Measurements from ENCODE around the gene PLPPR3.
"Not testable (repeated sequence)": the region's sequence is repeated elsewhere in the genome, so short reads cannot be mapped to it uniquely, and the experiment has no call there.

Gene PLPPR3

GRCh38 chr19:853614-854220 lies 32.0 kb upstream of the PLPPR3 start:
- DNase-seq (ENCODE audit: low read depth): not testable (repeated sequence)

GRCh38 chr19:853014-853585 lies 31.3 kb upstream of the PLPPR3 start:
- no peak for DNase-seq (ENCODE audit: low read depth)

GRCh38 chr19:852136-853013 lies 30.6 kb upstream of the PLPPR3 start, which contains the start of gene ELANE:
Gene ELANE (plus strand): TSS chr19:852303. CDS start chr19:852329, 26 bp downstream.
- DNase-seq (ENCODE audit: low read depth): no peak

GRCh38 chr19:850979-851335 lies 29.2 kb upstream of the PLPPR3 start:
- no peak for DNase-seq (ENCODE audit: low read depth)

DNA sequence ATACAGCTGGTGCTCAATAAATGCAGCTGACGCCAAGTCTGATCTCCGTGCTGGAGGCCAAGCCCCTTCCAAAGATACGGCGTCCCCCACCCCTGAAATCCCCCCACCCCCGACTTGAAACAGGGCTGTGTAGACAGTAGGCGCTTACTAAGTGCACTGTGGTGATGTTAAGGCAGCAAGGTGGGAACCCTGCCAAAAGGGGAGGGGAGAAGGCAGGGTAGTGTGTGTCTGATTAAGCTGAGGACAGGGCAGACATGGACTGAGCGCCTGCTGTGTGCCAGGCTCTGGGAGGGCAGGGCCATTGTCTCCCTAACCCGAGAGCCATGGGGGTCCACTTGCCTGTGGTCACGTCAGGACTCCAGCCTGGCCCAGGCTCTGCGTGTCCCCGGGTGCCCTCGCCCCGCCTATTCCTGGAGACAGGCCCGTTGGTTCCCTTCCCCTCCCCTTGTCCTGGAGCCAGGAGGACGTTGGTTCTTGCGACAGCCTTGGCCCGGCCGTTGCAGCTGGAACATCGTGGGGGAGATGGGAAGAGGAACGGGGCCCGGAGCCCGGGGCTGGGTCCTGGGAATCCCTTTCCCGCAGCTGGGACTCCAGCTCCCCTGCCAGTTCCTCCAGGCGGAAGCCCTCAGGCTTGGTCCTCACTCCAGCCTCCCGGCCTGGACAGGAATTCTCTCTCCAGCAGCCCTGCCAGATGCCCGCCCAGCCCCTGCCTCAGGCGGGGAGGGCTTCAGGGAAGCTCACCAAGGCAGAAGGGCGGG lies 28.6 kb upstream of the PLPPR3 start:
- DNase-seq (ENCODE audit: low read depth): no peak

GRCh38 chr19:849195-849594 lies 27.4 kb upstream of the PLPPR3 start:
- DNase-seq (ENCODE audit: low read depth): not testable (repeated sequence)

DNA sequence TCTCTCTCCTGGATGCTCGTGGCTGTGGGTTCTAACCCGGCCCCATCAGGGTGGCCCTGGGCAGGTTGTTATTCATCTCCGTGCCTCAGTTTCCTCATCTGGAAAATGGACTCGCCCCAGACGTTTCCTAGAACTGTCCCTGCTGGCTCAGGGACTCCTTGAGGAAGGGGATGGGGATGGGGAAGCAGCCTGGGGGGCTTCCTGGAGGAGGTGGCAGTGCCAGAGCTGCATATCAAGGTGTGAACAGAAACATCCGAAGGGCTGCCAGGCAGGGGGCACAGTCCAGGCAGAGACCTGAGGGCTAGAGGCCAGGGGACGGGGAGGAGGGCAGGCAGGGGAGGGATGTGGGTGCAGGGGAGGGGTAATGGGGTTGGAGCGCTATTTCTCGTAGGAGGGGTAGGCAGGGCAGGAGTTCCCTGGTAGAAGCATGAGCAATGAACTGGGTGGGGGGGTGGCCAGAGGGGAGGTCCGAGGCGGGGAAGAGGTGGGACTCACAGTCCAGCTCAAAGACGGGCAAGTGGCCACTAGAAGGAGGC lies 26.7 kb upstream of the PLPPR3 start:
- no peak for DNase-seq (ENCODE audit: low read depth)

DNA sequence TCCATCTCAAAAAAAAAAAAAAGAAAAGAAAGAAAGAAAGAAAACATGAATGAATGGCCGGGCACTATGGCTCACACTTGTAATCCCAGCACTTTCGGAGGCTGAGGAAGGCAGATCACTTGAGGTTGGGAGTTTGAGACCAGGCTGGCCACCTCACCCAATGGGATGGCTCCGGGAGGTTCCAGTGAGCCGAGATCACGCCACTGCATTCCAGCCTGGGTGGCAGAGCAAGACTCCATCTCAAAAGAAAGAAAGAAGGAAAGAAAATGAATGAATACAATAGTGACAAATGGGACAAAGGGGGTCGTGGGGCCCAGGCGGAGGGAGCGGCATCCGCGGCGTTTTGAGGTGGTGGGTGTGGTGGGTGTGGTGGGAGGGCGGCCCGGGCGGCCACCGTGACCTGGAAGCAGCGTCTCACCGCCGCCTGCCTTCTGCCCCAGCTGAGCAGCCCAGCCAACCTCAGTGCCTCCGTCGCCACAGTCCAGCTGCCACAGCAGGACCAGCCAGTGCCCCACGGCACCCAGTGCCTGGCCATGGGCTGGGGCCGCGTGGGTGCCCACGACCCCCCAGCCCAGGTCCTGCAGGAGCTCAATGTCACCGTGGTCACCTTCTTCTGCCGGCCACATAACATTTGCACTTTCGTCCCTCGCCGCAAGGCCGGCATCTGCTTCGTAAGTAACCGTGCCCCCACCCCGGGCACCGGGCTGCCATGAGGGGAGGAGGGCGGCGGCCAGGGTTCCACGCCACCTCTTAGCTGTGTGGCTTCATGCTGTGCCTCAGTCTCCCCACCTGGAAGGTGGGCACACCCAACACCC lies 24.2 kb upstream of the PLPPR3 start:
- no peak for DNase-seq (ENCODE audit: low read depth)

DNA sequence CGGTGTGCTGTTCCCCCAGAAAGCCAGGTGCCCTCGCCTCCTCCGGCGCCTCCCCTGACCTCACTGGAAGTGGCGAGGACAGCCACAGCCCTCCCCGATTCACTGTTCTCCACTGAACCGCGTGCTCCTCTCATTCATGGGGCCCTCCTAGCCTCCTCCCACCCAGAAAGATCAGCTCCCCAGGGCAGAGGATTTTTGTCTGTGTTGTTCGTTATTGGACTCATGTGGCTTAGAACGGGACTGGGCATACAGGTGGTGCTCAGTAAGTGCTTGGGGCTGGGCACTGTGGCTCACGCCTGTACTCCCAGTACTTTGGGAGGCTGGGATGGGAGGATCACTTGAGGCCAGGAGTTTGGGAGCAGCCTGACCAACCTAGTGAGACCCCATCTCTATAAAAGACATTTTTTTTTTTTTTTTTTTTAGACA lies 22.8 kb upstream of the PLPPR3 start:
- DNase-seq (ENCODE audit: low read depth): no peak

DNA sequence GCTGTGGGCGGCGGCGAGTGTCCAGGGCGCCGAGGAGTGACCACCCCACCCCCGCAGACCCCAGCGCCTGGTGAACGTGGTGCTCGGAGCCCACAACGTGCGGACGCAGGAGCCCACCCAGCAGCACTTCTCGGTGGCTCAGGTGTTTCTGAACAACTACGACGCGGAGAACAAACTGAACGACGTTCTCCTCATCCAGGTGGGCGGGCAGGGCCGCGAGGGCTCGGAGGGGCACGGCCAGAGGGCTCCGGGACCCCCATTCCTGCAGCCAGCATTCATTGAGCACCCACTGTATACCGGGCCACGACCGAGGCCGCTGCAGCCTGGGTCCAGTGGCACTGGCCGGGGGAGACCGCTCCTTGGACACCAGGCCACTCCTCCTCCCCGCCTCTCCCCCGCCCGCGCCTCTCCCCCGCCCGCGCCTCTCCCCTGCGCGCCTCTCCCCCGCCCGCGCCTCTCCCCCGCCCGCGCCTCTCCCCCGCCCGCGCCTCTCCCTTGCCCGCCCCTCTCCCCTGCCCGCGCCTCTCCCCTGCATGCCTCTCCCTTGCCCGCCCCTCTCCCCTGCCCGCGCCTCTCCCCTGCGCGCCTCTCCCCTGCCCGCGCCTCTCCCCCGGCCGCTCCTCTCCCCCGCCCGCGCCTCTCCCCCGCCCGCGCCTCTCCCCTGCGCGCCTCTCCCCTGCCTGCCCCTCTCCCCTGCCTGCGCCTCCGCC lies 22.2 kb upstream of the PLPPR3 start:
- no peak for DNase-seq (ENCODE audit: low read depth)

GRCh38 chr19:843180-843835 lies 21.6 kb upstream of the PLPPR3 start:
- no peak for DNase-seq (ENCODE audit: low read depth)

- not testable (repeated sequence) for DNase-seq (ENCODE audit: low read depth)
These were observed 21.0 kb upstream of the PLPPR3 start for GRCh38 chr19:842802-843179.

DNA sequence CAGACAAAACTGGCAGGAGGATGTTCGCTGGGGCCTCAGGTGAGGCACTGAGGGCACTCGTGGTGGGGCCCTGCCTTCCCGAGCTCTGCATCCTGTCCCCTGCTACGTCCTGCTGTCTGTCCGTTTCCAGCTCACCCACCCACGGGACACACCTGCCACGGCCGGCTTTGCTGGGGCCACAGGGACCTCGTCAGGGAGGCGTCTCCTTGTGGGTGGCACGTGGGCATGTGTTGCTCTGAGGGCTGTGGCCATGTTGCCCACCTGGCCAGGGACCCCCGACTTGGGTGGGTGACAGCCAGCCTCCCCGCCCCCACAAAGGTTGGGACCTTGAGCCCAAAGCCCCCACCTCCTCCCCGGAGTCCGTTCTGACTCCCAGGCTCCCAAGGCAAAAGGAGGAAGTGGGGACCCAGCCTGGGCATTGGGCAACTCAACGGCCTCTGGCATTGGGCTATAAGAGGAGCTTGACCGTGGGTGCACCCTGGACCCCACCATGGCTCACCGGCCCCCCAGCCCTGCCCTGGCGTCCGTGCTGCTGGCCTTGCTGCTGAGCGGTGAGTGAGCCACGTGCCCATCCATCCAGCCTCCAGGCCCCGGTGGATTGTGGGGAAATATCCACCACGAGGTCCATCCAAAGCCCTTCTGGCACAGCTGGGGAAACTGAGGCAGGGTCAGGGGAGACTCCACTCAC lies 18.9 kb upstream of the PLPPR3 start, which contains the start of gene PRTN3:
Gene PRTN3, plus strand, starts transcription at position 481 of the 688 bp plus-strand sequence. Its CDS starts 10 bp downstream, at position 491.
- DNase-seq (ENCODE audit: low read depth): no peak

DNA sequence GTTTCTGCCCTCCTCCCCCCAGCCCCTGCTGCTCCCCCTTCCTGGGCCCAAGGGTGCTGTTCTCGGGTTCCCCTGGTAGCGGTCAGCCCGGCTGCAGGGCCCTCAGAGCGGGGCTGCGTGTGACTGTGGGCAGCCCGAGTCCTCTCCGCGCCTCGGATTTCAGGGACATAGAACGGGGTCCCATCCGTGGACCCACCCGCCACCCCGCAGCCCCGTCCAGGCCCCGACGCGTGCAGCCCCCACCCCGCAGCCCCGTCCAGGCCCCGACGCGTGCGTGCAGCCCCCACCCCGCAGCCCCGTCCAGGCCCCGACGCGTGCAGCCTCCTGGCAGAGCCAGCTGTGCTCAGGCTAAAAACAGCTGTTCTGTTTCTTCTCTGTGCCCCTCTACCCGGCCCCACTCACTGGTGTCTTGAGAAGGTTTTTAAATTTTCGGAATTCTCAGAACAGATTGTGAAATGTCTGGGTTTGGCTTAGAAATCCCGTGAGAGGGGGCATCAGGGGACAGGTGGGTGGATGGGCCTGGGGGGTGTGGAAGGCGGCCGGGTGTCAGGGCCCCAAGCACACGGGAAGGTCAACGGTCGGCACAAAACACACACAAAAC lies 13.6 kb upstream of the PLPPR3 start:
- DNase-seq (ENCODE audit: low read depth): no peak

GRCh38 chr19:834216-834615 lies 12.5 kb upstream of the PLPPR3 start:
- no peak for DNase-seq (ENCODE audit: low read depth)

DNA sequence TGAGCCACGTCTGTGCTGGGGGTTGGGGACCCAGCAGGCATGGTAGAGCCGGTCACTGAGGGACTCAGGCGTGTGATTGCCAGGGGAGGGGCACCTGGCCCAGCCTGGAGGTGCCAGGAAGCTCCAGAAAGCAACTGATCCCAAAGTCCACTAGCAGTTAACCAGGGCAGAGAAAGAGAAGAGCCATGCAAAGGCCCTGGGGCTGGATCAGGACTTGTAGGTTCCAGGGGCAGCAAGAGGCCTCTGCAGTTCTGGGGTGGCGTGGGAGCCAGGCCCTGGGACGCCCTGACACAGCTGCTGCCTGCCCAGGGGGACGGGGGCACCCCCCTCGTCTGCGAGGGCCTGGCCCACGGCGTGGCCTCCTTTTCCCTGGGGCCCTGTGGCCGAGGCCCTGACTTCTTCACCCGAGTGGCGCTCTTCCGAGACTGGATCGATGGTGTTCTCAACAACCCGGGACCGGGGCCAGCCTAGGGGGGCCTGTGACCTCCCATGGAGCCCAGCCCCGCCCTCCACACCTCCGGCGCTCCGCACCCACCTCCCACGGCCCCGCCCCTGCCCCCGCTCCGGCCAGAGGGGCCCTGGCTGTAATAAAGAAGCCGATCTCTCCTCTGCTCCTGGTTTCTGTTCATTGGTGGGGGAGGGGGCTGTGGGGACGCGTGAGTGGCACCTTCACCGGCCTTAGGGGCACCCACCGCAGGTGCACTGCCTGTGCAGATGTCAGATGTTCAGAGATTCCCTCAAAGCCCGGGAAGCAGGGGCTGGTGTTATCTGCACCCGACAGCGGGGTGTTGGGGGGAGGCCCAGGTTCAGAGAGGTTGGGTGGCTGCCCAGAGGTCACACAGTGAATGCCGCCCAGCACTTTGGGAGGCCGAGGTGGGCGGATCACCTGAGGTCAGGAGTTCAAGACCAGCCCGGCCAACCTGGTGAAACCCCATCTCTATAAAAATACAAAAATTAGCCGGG lies 9.9 kb upstream of the PLPPR3 start:
- no peak for DNase-seq (ENCODE audit: low read depth)

DNA sequence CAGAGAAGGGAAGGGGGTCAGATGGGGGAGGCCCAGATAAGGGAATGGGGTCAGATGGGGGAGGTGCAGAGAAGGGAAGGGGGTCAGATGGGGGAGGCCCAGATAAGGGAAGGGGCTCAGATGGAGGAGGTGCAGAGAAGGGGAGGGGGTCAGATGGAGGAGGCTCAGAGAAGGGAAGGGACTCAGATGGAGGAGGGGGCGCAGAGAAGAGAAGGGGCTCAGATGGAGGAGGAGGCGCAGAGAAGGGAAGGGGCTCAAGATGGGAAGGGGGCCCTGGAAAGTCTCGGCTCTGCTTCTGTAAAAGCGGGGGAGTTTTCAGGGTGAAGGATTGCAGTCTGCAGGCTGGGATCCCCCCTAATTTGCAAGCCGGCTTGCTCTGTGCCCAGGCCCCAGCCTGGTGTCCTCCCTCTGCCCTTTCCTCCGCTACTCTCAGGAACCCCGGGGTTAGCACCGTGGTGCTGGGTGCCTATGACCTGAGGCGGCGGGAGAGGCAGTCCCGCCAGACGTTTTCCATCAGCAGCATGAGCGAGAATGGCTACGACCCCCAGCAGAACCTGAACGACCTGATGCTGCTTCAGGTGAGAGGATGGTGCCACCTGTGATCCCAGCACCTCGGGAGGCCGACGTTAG lies 7.5 kb upstream of the PLPPR3 start:
- DNase-seq (ENCODE audit: low read depth): no peak

Data from activated T-helper 1 cell treated with Interleukin-2 at 50 U/mL for 16 hours (primary cell).